HUES64 (cell line): Measurements from ENCODE around the gene LPCAT2.

Source experiments
- H3K27ac ChIP-seq: 2 replicates; pipeline ENCODE4 v1.7.0; 2013; ENCODE audit warnings: low read depth, low read length, inconsistent platforms
- H3K27me3 ChIP-seq: 2 replicates; pipeline ENCODE4 v1.6.1; 2013; ENCODE audit warnings: mild to moderate bottlenecking, low read length; ENCODE audit not compliant: insufficient read depth
- H3K36me3 ChIP-seq: 2 replicates; pipeline ENCODE4 v1.6.1; 2013; ENCODE audit warnings: mild to moderate bottlenecking, low read length; ENCODE audit not compliant: insufficient read depth
- H3K4me1 ChIP-seq: 2 replicates; pipeline ENCODE4 v1.6.1; 2013; ENCODE audit warnings: mild to moderate bottlenecking, low read length, moderate library complexity; ENCODE audit not compliant: insufficient read depth
- H3K4me3 ChIP-seq: 2 replicates; pipeline ENCODE4 v1.5.1; 2013; ENCODE audit warnings: mild to moderate bottlenecking, low read length, moderate library complexity
- H3K9ac ChIP-seq: 2 replicates; pipeline ENCODE4 v1.6.1; 2013; ENCODE audit warnings: mild to moderate bottlenecking, low read depth, low read length
- H3K9me3 ChIP-seq: 2 replicates; pipeline ENCODE4 v1.6.1; 2013; ENCODE audit warnings: low read depth, low read length; ENCODE audit not compliant: insufficient read depth
- WGBS: fragments of 150-250, 120-280 bp; methylation state at CpG from one replicate; pipeline ENCODE4 v1.1.7; 2013; ENCODE audit warnings: missing lambda C conversion rate; 5-methylcytosine and 5-hydroxymethylcytosine counted together

Gene LPCAT2

DNA sequence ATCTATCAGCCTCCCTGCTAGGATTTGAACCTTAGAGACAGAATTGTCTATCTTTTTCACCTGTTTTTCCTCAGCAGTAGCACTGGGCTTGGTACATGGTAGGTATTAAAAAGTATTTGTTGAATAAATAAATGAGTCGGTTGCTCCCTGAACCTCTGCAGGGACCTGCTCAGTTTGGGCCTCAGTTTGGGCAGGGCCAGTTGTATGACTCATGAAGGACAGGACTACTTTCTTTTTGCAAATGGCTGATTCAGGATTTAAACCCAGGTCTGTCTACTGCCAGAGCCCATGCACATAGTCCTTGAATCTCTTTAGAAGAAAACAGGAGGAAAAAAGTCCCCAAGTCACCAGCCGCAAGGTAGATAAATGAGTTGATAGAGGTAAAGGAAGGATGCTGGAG, 26.8 kb upstream of the LPCAT2 start:
- H3K4me1 ChIP-seq, result peaks cover 24% of the 10 kb centered on the region
- peaks cover 44% of the 10 kb centered on the region for H3K27me3 ChIP-seq
- H3K4me3 ChIP-seq, result no peak overlapping the region
- H3K9ac ChIP-seq, result no peak overlapping the region
- 88% methylated on average over 2 of the region's 2 CpGs for WGBS
- H3K27ac ChIP-seq, result no peak overlapping the region
- H3K36me3 ChIP-seq, result peaks cover 39% of the 10 kb centered on the region
- H3K9me3 ChIP-seq, result no peaks in the 10 kb centered on the region

DNA sequence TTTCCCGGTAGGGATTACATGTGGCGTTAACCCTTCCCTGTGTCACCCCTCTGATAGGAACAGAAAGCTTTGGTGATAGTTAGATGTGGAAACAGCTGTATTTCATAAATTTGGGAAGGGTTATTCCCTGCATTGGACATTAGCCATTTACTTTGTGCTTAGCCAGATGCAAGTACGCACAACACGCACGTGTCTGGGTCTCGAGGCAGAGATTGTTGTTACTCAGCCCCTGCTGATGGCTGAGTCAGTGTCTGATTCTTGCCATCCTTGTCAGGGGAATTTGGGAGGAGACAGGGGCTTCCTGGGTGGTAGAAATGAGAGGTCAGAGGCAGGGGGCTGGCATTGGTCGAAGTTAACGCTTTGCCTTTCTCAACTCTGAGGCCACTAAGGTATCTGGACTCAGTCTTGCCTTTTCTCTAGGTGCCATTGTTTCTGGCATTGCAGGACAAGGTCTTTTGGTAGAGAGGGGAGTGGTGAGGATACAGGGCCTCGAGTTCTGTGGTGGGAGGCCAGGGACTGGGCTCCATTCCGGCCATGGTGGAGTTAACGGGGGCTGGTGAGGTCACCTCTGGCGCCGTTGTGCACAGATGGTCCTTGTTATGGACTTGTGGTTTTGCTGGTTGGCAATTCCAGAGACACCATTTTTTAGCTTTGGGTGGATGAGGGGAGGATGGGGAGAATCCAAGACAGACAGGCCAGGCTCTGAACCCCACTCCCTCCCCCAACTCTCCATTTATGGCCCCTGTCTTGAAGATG, 21.6 kb upstream of the LPCAT2 start:
- H3K36me3 ChIP-seq, result peaks cover 57% of the 10 kb centered on the region
- H3K9me3 ChIP-seq, result no peaks in the 10 kb centered on the region
- no peak overlapping the region for H3K4me3 ChIP-seq
- H3K27me3 ChIP-seq, result no peaks in the 10 kb centered on the region
- H3K9ac ChIP-seq, result no peak overlapping the region
- no peaks in the 10 kb centered on the region for H3K4me1 ChIP-seq
- 94% methylated on average over 13 of the region's 13 CpGs for WGBS
- no peak overlapping the region for H3K27ac ChIP-seq

DNA sequence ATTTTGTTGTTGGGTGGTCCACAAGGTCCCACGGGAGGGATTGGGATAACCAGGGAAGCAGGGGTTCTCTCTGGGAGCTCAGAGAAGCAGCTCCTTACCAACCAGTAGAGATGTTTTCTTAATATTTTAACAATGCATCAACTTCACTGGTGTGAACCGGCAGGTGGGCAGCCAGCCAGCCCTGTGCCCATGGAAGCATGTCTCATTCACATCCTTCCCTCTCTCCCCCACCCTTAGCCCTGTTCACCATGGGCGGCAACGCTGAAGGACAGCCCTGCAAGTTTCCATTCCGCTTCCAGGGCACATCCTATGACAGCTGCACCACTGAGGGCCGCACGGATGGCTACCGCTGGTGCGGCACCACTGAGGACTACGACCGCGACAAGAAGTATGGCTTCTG, 20.6 kb upstream of the LPCAT2 start:
- Histone ChIP-seq H3K4me3 (no peak overlapping the region), H3K9me3 (no peaks in the 10 kb centered on the region), H3K36me3 (peaks cover 52% of the 10 kb centered on the region), H3K27ac (no peak overlapping the region), H3K4me1 (no peaks in the 10 kb centered on the region), H3K27me3 (no peaks in the 10 kb centered on the region), H3K9ac (no peak overlapping the region)
- WGBS, result 97% methylated on average over 12 of the region's 12 CpGs

DNA sequence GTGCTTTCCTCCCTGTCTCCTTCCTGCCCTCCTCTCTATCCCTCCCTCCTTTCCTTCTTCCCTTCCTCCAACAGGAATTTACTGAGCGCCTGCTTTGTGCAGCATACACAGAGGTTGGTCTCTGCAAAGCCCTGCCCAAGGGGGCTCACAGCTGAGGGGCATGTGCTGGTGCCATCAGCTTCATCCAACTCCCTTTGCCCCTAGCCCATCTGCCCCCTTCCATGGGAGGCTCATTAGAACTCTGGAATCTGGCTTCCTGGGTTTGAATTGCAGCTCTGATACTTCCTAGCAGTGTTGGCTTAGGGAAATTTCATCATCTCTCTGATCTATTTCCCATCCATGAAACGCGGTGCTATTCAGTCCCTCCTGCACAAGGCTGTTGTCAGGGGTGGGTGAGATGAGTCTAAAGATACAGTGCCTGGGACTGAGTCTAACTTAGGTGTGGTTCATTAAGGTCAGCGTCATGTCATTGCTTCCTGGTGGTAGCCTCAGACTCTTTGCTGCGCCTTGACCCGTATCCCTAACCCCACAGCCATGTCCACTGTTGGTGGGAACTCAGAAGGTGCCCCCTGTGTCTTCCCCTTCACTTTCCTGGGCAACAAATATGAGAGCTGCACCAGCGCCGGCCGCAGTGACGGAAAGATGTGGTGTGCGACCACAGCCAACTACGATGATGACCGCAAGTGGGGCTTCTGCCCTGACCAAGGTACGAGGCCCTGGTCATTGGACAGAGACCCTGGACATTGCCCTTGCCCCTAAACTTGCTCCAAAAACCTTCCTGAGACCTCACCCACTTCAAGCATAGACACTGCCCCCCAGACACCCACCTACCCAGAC, 19.5 kb upstream of the LPCAT2 start:
- no peak overlapping the region for H3K9ac ChIP-seq
- no peak overlapping the region for H3K27ac ChIP-seq
- H3K9me3 ChIP-seq, result no peaks in the 10 kb centered on the region
- no peak overlapping the region for H3K4me3 ChIP-seq
- 97% methylated on average over 14 of the region's 14 CpGs for WGBS
- H3K4me1 ChIP-seq, result no peaks in the 10 kb centered on the region
- peaks cover 50% of the 10 kb centered on the region for H3K36me3 ChIP-seq
- H3K27me3 ChIP-seq, result no peaks in the 10 kb centered on the region

DNA sequence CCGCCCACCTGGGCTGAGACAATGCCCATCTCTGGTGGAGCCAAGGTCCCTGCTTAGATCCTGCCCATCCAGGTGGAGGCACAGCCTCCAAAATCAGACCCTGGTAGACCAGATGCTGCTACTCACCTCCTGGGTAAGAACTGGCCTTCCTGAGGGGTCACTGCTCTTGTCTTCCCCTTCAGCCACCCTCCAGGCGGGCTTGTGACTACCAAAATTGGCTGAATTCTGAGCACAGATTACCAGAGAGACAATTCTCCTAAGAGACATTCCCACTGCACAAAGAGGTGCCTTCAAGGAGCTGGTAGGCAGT, 19.0 kb upstream of the LPCAT2 start:
- Histone ChIP-seq H3K4me1 (no peaks in the 10 kb centered on the region), H3K36me3 (peaks cover 45% of the 10 kb centered on the region), H3K27me3 (no peaks in the 10 kb centered on the region), H3K27ac (no peak overlapping the region), H3K9me3 (no peaks in the 10 kb centered on the region), H3K4me3 (no peak overlapping the region), H3K9ac (no peak overlapping the region)
- 93% methylated on average over 2 of the region's 2 CpGs for WGBS

DNA sequence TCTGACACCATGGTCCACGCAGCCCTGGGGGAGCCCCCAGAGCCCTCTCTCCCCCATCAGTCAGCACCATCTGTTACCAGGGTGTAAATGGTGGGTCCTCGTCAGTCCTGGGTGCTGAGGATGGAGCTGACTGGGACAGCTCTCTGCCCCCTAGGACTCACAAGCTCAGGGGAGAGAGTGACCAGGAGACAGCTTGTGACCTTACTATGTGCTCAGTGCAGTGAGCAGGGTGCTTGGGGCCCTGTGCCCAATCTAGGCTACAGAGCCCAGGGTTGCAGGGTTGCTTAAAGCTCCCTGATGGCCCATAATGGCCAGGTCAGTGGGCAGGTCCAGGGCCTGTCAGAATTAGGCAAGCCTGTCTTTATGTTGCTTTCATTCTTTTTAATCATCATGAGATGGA, 18.6 kb upstream of the LPCAT2 start:
- 100% methylated on average over 2 of the region's 2 CpGs for WGBS
- no peak overlapping the region for H3K9ac ChIP-seq
- H3K27ac ChIP-seq, result no peak overlapping the region
- H3K27me3 ChIP-seq, result no peaks in the 10 kb centered on the region
- H3K9me3 ChIP-seq, result no peaks in the 10 kb centered on the region
- no peak overlapping the region for H3K4me3 ChIP-seq
- peaks cover 41% of the 10 kb centered on the region for H3K36me3 ChIP-seq
- H3K4me1 ChIP-seq, result 0 out of 2 replicates have a peak, but pooled peaks cover 1% of the 10 kb centered on the region

DNA sequence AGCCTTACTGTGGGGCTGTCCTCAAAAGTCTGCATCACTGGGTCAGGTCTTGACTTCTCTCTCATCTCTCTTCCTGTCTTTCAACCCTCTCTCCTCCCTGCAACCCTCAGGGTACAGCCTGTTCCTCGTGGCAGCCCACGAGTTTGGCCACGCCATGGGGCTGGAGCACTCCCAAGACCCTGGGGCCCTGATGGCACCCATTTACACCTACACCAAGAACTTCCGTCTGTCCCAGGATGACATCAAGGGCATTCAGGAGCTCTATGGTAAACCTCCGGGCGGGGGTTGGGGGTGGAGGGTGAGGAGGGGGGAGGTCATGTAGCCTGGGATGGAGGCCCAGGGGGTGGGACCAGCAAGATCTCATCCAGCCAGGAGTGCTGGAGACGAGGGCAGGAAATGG, 17.2 kb upstream of the LPCAT2 start:
- H3K36me3 ChIP-seq, result peaks cover 40% of the 10 kb centered on the region
- WGBS, result 88% methylated on average over 7 of the region's 7 CpGs

DNA sequence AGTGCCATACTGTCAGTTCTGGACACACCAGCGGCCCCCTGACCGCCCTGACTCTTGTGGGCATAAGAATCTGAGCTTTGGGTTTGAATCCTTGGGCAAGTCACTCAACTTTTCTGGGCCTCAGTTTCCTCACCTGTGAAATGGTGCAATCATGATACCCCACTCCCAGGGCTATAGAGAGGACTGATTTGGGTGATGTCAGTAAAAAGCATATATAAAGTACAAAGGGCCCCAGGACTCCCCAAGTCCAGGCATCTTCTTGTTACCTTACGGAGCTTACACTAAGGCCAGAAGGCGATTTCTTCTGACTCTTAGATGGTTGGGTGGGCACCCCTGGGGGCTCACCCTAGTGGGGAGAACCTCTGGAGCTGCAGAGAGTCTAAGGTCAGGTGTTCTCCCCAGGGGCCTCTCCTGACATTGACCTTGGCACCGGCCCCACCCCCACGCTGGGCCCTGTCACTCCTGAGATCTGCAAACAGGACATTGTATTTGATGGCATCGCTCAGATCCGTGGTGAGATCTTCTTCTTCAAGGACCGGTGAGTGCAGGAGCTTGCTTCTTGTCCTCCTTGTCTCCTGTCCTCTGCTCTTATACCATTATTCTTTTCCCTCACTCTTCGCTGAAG, 16.0 kb upstream of the LPCAT2 start:
- Histone ChIP-seq H3K4me1 (peaks cover 11% of the 10 kb centered on the region; the same call in 1 of the 2 replicates), H3K9me3 (no peaks in the 10 kb centered on the region), H3K9ac (no peak overlapping the region), H3K27ac (no peak overlapping the region), H3K36me3 (peaks cover 47% of the 10 kb centered on the region), H3K27me3 (no peaks in the 10 kb centered on the region), H3K4me3 (no peak overlapping the region)
- WGBS, result 95% methylated on average over 10 of the region's 10 CpGs

More for the DNA sequence above, 17.2 kb upstream of the LPCAT2 start:
- Histone ChIP-seq H3K9me3 (no peaks in the 10 kb centered on the region), H3K4me3 (no peak overlapping the region), H3K27me3 (no peaks in the 10 kb centered on the region), H3K9ac (no peak overlapping the region), H3K4me1 (peaks cover 11% of the 10 kb centered on the region; the same call in 1 of the 2 replicates), H3K27ac (no peak overlapping the region)

DNA sequence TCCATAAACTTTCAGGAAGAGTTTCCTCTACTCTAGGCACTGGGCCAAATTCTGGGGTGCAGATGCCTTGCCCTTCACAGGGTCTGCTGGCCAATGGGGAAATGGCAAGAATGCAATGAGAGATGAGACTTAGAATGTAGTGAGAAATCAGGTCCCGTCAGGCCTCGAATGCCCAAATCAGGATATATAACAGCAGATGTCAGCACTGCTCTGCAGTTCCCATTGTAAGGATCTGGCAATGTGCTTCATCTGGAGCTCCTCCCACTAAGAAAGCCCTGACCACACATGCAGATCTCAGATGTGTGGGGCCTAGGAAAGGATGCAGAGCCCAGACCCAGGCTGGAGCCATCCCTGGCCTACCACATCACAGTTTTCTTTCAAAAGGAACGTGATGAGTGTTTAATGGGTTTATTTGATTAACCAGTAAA, 13.9 kb upstream of the LPCAT2 start:
- Histone ChIP-seq H3K27me3 (no peaks in the 10 kb centered on the region), H3K9ac (no peak overlapping the region), H3K27ac (no peak overlapping the region), H3K36me3 (peaks cover 45% of the 10 kb centered on the region; the same call in 1 of the 2 replicates), H3K4me1 (peaks cover 11% of the 10 kb centered on the region), H3K9me3 (no peaks in the 10 kb centered on the region), H3K4me3 (no peak overlapping the region)
- 91% methylated on average over 2 of the region's 3 CpGs for WGBS

DNA sequence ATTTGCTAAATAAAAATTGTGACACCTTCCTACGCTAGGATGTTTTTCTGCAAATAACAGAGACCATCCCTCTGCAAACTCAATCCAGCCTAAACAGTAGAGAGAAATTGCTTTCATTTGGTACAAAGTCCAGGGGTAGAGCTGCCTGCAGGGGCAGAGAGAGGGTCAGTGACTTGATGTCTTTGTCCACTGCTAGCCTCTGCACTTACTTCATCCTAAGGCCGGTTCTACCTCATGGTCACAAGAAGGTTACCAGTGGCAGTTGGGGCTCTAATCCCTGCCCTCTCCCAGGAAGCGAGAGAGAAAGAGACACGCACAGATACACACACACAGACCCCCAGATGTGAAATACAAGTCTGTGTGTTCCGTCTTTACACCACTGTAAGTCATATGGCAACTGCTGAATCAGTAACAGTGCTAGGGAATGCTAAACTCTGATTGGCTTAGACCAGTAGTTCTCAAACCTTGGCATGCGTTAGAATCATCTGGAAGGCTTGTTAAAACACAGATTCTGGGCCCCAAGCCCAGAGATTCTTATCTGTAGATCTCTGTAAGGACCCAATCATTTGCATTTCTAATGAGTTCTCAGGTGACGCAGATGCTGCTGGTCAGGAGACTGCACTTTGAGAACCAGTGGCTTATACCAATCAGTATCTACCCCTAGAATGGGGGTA, 13.1 kb upstream of the LPCAT2 start:
- Histone ChIP-seq H3K27me3 (no peaks in the 10 kb centered on the region), H3K4me1 (peaks cover 11% of the 10 kb centered on the region), H3K36me3 (peaks cover 40% of the 10 kb centered on the region; the same call in 1 of the 2 replicates), H3K9ac (no peak overlapping the region), H3K27ac (no peak overlapping the region), H3K9me3 (no peaks in the 10 kb centered on the region), H3K4me3 (no peak overlapping the region)
- 89% methylated on average over 7 of the region's 7 CpGs for WGBS
